SK-N-MC (cell line): ENCODE data around the gene SLC38A6.

Source experiments
- EZH2 ChIP-seq: fragments of 200-600 bp; sonication (generic); IDR thresholded peaks from one replicate; pipeline ENCODE4 v1.6.1; 2017; ENCODE audit warnings: antibody characterized with exemption
- POLR2AphosphoS5 ChIP-seq: IDR thresholded peaks from 2 replicates; pipeline ENCODE4 v1.6.1; 2012; ENCODE audit warnings: mild to moderate bottlenecking, low read depth, low read length, borderline replicate concordance

- no peak for TF ChIP-seq EZH2
- TF ChIP-seq POLR2AphosphoS5, result no peak
Observed at GRCh38 chr14:60944204-60944603, 36.8 kb upstream of the SLC38A6 start.
